Lower leg skin (tissue), 4 donors: ENCODE results near the gene EFNA4. TPM values are rescaled to one million over a fixed set of nuclear protein-coding genes. Genes with fewer than 3 reads are reported as not detected.

ENCODE experiments used
- DNase-seq, 2 donors: peaks; one replicate each; pipeline ENCODE4 v3.0.0-alpha.2; 2019; ENCODE audit warnings: low spot score in 2 of 2
- H3K4me3 ChIP-seq: fragments of 200-600 bp; sonication (generic); 2 replicates; pipeline ENCODE4 v1.5.1; 2017; ENCODE audit warnings: mild to moderate bottlenecking, low read depth; ENCODE audit not compliant: poor library complexity, severe bottlenecking
- CTCF ChIP-seq, 3 donors: fragments of 450-650 bp; IDR thresholded peaks; one replicate each; pipeline ENCODE4 v1.5.1; 2016; ENCODE audit warnings: antibody characterized with exemption in 3 of 3, mild to moderate bottlenecking in 3 of 3, moderate library complexity in 2 of 3
- POLR2A ChIP-seq, 2 donors: fragments of 450-650 bp; IDR thresholded peaks; one replicate each; pipeline ENCODE4 v1.6.1; 2016 to 2017; ENCODE audit warnings: antibody characterized with exemption in 2 of 2, mild to moderate bottlenecking in 1 of 2, moderate library complexity in 1 of 2
- WGBS, 2 donors: methylation state at CpG; one replicate each; pipeline ENCODE4 v1.1.5; 2018; 5-methylcytosine and 5-hydroxymethylcytosine counted together
- intact Hi-C: fragments of 100-400 bp; cut with DNase I; formaldehyde crosslinking; loops from one replicate; pipeline ENCODE4 v1.15.0; 2023; ENCODE audit warnings: low total_unique reads
- total RNA-seq, 4 donors: library from RNA; depleted of rRNA; stranded (reverse); fragments of >200 nt; gene quantifications; one replicate each; pipeline ENCODE4 v1.1.0, GENCODE V29; 2016

Gene EFNA4
- total RNA-seq, 4 donors from 2014 or later, result 29.5 to 66.6 (median 52.9) TPM

DNA sequence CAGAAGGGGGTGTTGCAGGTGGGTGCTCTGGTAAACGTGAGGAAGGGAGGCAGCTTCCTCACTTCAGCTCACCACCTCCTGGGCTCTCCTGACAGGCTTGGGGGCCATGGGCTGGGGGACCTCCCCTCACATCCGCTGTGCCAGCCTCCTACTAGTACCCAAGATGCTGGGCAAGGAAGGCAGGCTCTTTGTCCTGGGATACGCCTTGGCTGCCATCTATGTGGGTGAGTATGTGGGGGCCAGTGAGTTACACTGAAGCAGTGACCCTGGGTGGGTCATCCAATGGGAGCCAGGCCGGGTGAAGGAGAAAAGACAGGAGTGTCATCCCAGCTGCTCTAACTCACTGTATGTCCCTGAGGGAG, 24.3 kb upstream of the EFNA4 start:
- intact Hi-C loops, result no loop called here
- WGBS, 2 donors, result 70 to 73% methylated on average over 4 of the region's 4 CpGs
- TF ChIP-seq POLR2A (IDR thresholded peaks at IDR 0.05) (no peak), CTCF (IDR thresholded peaks at IDR 0.05) (no peak)
- H3K4me3 ChIP-seq, result no peak overlapping the region
- DNase-seq, result no peak

- no peak overlapping the region for H3K4me3 ChIP-seq
- 89 to 90% methylated on average over 14 of the region's 14 CpGs for WGBS, 2 donors
- no peak for TF ChIP-seq CTCF (IDR thresholded peaks at IDR 0.05)
- no peak for TF ChIP-seq POLR2A (IDR thresholded peaks at IDR 0.05)
- intact Hi-C loops, result no loop called here
- no peak for DNase-seq
These were observed 23.0 kb upstream of the EFNA4 start for GRCh38 chr1:155040358-155041093.

- 74 to 82% methylated on average over 5 of the region's 5 CpGs for WGBS, 2 donors
- intact Hi-C loops, result no loop called here
- no peak for TF ChIP-seq POLR2A (IDR thresholded peaks at IDR 0.05)
- TF ChIP-seq CTCF (IDR thresholded peaks at IDR 0.05), result no peak
- H3K4me3 ChIP-seq, result no peak overlapping the region
- no peak for DNase-seq
These were observed 20.8 kb upstream of the EFNA4 start for GRCh38 chr1:155042789-155043188.

- no peak overlapping the region for H3K4me3 ChIP-seq
- intact Hi-C loops, result no loop called here
- no peak for TF ChIP-seq POLR2A (IDR thresholded peaks at IDR 0.05)
- no peak for TF ChIP-seq CTCF (IDR thresholded peaks at IDR 0.05)
- 59 to 61% methylated on average over 12 of the region's 12 CpGs for WGBS, 2 donors
- no peak for DNase-seq
These were observed 20.2 kb upstream of the EFNA4 start for GRCh38 chr1:155043301-155043702.

DNA sequence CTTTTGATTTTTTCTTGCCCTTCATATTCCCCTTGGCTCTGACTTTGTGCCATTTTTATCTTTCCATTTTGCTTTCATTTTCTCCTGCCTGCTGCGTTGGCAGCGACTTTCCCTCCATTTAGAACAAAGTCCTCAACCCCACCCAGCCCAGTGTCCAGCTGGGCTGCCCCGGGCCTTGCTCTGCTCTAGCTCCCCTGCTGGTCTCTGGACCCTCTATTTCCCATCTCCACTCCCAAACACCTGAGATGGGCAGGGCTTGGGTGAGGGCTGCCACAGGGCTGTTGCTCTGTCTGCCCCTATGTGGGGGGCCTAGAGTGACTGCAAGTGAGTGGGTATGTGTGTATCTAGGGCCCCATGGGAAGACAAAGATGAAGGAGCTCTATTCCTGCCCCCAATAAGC, 19.7 kb upstream of the EFNA4 start:
- TF ChIP-seq POLR2A (IDR thresholded peaks at IDR 0.05) (no peak), CTCF (IDR thresholded peaks at IDR 0.05) (no peak)
- no peak overlapping the region for H3K4me3 ChIP-seq
- intact Hi-C loops, result no loop called here
- WGBS, 2 donors, result 78 to 83% methylated on average over 3 of the region's 3 CpGs
- DNase-seq, result no peak

DNA sequence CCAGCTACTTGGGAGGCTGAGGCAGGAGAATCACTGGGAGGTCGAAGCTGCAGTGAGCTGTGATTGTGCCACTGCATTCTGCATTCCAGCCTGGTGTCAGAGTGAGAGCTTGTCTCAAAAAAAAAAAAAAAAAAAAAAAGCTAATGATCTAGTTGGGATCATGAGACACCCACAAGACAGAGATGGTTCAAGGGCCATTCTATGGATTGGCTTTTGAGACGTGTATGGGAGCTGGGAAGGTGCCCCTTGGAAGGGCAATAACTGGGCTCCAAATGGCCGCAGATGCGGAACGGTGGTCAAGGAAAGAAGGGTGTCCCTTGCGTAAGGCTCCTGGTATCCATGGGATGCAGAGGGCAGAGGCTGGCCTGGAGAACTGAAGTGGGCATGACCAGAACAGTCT, 19.2 kb upstream of the EFNA4 start:
- intact Hi-C loops, result no loop called here
- no peak for DNase-seq
- 85 to 90% methylated on average over 6 of the region's 6 CpGs for WGBS, 2 donors
- no peak overlapping the region for H3K4me3 ChIP-seq
- TF ChIP-seq POLR2A (IDR thresholded peaks at IDR 0.05) (no peak), CTCF (IDR thresholded peaks at IDR 0.05) (no peak)
